Testis (tissue), 3 donors: ENCODE data around the gene TBXAS1. TPM values are rescaled to one million over a fixed set of nuclear protein-coding genes. Genes with fewer than 3 reads are reported as not detected.

Experiments
- DNase-seq: peaks from one replicate; pipeline ENCODE4 v3.0.0-alpha.2; 2019
- H3K27ac ChIP-seq, 2 donors: fragments of 200-600 bp; sonication (generic); one replicate each; pipeline ENCODE4 v1.5.1; 2019
- H3K27me3 ChIP-seq: fragments of 200-600 bp; sonication (generic); one replicate; pipeline ENCODE4 v1.5.1; 2019
- H3K36me3 ChIP-seq: fragments of 200-600 bp; sonication (generic); one replicate; pipeline ENCODE4 v1.5.1; 2017; ENCODE audit warnings: low read depth; ENCODE audit errors: missing control alignments
- H3K4me1 ChIP-seq: fragments of 200-600 bp; sonication (generic); one replicate; pipeline ENCODE4 v1.5.1; 2019
- H3K4me3 ChIP-seq, 2 donors: fragments of 200-600 bp; sonication (generic); one replicate each; pipeline ENCODE4 v1.5.1; 2017 to 2019
- H3K9me3 ChIP-seq: fragments of 200-600 bp; sonication (generic); one replicate; pipeline ENCODE4 v1.5.1; 2017
- POLR2A ChIP-seq: fragments of 450-650 bp; IDR thresholded peaks from one replicate; pipeline ENCODE4 v1.6.1; 2017; ENCODE audit warnings: antibody characterized with exemption, mild to moderate bottlenecking, moderate library complexity
- WGBS, 2 donors: methylation state at CpG; one replicate each; pipeline ENCODE4 v1.1.5; 2018; 5-methylcytosine and 5-hydroxymethylcytosine counted together
- intact Hi-C: fragments of 100-400 bp; cut with DNase I; formaldehyde crosslinking; loops from one replicate; pipeline ENCODE4 v1.15.1; 2023; ENCODE audit warnings: low total_unique reads
- polyA plus RNA-seq: library from polyadenylated mRNA; stranded (reverse); fragments of 350-450 nt; fragmentation: Illumina TruSeq; extraction: RNeasy Lipid Tissue Mini Kit (QIAGEN cat#74804); gene quantifications from one replicate; pipeline ENCODE4 v1.2.3, GENCODE V29; 2014; ENCODE audit warnings: low read depth, low replicate concordance; ENCODE audit not compliant: insufficient read depth
- total RNA-seq, 2 donors: library from RNA; depleted of rRNA; stranded (reverse); fragments of >200 nt; gene quantifications; one replicate each; pipeline ENCODE4 v1.2.3, GENCODE V29; 2016
- TF ChIP-seq, protein P1 (sequence below), 3 experiments: fragments of 450-650 bp in 2 of 3; fragments of 200-600 bp in 1 of 3; sonication (generic) in 1 of 3; IDR thresholded peaks; one replicate each; pipeline ENCODE4 v1.5.1; 2016 to 2019; ENCODE audit warnings: antibody characterized with exemption in 3 of 3, mild to moderate bottlenecking in 2 of 3, moderate library complexity in 1 of 3

TBXAS1 gene
- total and polyA plus RNA-seq, 3 donors from 2014 or later = 4.9 to 5.7 (median 5.2) TPM

DNA sequence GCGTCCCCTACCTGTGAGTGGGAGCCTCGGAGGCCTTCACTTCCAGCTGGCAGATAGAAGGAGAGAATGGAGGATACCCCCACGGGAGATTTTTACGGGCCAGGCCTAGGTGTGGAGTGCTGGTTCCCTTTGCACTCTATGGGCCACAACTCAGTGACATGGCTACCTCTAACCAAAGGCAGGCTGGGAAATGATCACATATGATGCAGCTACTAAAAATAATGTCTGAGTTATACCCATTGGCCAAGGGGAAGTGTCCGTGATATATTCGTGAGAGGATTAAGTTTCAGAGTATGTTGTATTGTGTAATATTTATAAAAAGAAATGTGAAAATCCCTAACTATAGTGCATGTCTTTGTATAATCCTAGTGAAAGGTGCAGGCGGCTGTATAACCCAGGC is 37.7 kb upstream of the TBXAS1 start:
- WGBS, 2 donors = 92% methylated on average over 7 of the region's 7 CpGs
- no peaks in the 10 kb centered on the region for H3K9me3 ChIP-seq
- no peak overlapping the region for H3K27ac ChIP-seq
- no peaks in the 10 kb centered on the region for H3K36me3 ChIP-seq
- no peaks in the 10 kb centered on the region for H3K4me1 ChIP-seq
- DNase-seq = no peak
- no peak for TF ChIP-seq POLR2A
- TF ChIP-seq, protein P1, sequence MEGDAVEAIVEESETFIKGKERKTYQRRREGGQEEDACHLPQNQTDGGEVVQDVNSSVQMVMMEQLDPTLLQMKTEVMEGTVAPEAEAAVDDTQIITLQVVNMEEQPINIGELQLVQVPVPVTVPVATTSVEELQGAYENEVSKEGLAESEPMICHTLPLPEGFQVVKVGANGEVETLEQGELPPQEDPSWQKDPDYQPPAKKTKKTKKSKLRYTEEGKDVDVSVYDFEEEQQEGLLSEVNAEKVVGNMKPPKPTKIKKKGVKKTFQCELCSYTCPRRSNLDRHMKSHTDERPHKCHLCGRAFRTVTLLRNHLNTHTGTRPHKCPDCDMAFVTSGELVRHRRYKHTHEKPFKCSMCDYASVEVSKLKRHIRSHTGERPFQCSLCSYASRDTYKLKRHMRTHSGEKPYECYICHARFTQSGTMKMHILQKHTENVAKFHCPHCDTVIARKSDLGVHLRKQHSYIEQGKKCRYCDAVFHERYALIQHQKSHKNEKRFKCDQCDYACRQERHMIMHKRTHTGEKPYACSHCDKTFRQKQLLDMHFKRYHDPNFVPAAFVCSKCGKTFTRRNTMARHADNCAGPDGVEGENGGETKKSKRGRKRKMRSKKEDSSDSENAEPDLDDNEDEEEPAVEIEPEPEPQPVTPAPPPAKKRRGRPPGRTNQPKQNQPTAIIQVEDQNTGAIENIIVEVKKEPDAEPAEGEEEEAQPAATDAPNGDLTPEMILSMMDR (IDR thresholded peaks at IDR 0.05) = no peak
- H3K27me3 ChIP-seq = no peaks in the 10 kb centered on the region
- intact Hi-C loops = no loop called here
- no peak overlapping the region for H3K4me3 ChIP-seq

DNA sequence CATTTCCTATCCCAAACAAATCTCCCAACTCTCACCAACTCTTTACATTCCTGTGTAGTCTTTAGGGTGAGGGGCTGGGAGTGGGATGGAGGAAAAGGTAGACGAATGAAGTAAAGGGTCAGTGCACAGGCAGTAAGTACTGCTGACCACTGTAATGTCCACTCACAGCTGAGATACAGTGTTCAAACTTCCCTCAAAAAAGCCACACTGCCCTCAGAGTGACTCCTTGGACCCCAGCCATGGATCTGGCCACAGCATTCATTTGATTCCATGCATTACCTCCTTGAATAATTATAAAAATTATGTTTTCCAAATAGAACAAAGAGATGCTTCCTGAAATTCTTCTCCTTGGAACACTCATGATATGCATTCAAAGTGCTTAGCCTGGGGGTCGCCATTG is 31.5 kb upstream of the TBXAS1 start:
- Histone ChIP-seq H3K4me3 (no peak overlapping the region), H3K36me3 (no peaks in the 10 kb centered on the region), H3K27ac (no peak overlapping the region), H3K4me1 (no peaks in the 10 kb centered on the region), H3K27me3 (no peaks in the 10 kb centered on the region), H3K9me3 (no peaks in the 10 kb centered on the region)
- intact Hi-C loops = no loop called here
- 73 to 74% methylated on average over 2 of the region's 2 CpGs for WGBS, 2 donors
- DNase-seq = no peak
- TF ChIP-seq, protein P1 (IDR thresholded peaks at IDR 0.05) = no peak
- no peak for TF ChIP-seq POLR2A

DNA sequence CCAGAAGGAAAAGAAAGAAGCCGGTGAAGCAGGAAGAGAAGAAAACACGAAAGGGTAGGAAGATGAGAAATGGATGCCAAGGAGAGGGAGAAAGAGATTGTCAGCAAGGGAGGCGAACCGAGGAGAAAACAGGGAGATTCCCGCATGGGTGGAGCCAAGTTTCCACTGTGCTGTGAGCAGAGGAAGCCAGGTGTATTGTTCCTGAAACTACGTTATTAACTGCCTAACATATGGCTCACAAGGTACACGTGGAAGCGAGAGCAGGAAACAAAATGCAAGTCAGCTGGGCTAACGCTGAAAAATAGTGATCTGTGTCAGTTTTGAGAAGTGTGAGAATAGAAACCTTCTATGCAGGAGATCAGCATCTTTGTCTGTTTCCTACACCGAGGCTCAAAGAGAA is 30.8 kb upstream of the TBXAS1 start:
- intact Hi-C loops = no loop called here
- no peaks in the 10 kb centered on the region for H3K36me3 ChIP-seq
- H3K27me3 ChIP-seq = no peaks in the 10 kb centered on the region
- TF ChIP-seq, protein P1 (IDR thresholded peaks at IDR 0.05) = no peak
- no peak for TF ChIP-seq POLR2A
- no peak overlapping the region for H3K4me3 ChIP-seq
- DNase-seq = no peak
- H3K27ac ChIP-seq = no peak overlapping the region
- H3K9me3 ChIP-seq = no peaks in the 10 kb centered on the region
- H3K4me1 ChIP-seq = no peaks in the 10 kb centered on the region
- 42 to 56% methylated on average over 10 of the region's 10 CpGs for WGBS, 2 donors

DNA sequence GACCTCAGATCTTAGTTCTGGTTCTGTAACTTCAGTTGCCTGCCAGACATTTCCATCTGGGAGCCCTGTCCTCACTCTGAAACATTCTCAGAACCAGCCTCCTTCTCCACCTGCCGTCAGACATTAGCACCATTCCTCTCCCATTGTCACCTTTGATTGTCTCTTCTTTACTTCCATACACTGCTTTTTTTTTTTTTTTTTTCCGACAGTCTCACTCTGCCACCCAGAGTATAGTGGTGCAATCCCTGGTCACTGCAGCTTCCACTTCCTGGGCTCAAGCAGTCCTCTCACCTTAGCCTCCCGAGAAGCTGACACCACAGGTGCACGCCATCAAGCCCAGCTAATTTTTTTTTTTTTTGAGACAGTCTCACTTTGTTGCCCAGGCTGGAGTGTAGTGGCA is 30.2 kb upstream of the TBXAS1 start:
- no peak for TF ChIP-seq POLR2A
- TF ChIP-seq, protein P1 (IDR thresholded peaks at IDR 0.05) = no peak

DNA sequence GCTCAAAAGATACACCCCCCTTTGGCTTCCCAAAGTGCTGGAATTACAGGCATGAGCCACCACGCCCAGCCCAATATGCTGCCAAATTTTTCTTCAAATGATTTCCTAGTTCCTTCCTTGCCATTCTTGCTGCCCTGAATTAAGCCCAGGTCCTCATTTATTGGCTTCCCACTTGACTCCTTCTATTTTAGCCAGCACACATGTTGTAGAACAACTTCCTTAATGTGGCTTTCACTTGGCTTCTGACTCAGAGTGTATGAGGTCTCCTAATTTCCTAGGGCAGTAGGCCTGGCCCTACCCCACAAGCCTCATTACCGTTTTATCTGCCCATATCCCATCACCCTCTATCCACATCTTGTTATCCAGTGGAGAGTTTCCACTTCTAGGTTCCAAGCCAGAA is 29.5 kb upstream of the TBXAS1 start:
- H3K36me3 ChIP-seq = no peaks in the 10 kb centered on the region
- TF ChIP-seq, protein P1 (IDR thresholded peaks at IDR 0.05) = no peak
- no peak for TF ChIP-seq POLR2A
- H3K4me1 ChIP-seq = no peaks in the 10 kb centered on the region
- no peaks in the 10 kb centered on the region for H3K27me3 ChIP-seq
- intact Hi-C loops = no loop called here
- no peak for DNase-seq
- H3K4me3 ChIP-seq = no peak overlapping the region
- H3K27ac ChIP-seq = no peak overlapping the region
- 81 to 83% methylated on average over 2 of the region's 2 CpGs for WGBS, 2 donors
- H3K9me3 ChIP-seq = no peaks in the 10 kb centered on the region

More for the DNA sequence above, 30.2 kb upstream of the TBXAS1 start:
- Histone ChIP-seq H3K27ac (no peak overlapping the region), H3K27me3 (no peaks in the 10 kb centered on the region), H3K4me1 (no peaks in the 10 kb centered on the region), H3K9me3 (no peaks in the 10 kb centered on the region), H3K4me3 (no peak overlapping the region), H3K36me3 (no peaks in the 10 kb centered on the region)
- no peak for DNase-seq
- 87 to 92% methylated on average over 4 of the region's 4 CpGs for WGBS, 2 donors
- intact Hi-C loops = no loop called here
